Ovary (tissue), 3 donors: ENCODE data around the gene XIRP2.

Experiments used
- EP300 ChIP-seq: sonication (generic); formaldehyde crosslinking; IDR thresholded peaks from one replicate; pipeline ENCODE4 v1.6.1; 2017; ENCODE audit warnings: antibody characterized with exemption
- TF ChIP-seq, protein P1 (sequence below), 3 donors: fragments of 450-650 bp in 2 of 3; fragments of 200-600 bp in 1 of 3; IDR thresholded peaks; one replicate each; pipeline versions ENCODE4 v1.5.1 to v1.8.0; 2016 to 2022; ENCODE audit warnings: antibody characterized with exemption in 3 of 3, mild to moderate bottlenecking in 1 of 3
- donor health status: DM: no; HTN: no; CAD: no.

DNA sequence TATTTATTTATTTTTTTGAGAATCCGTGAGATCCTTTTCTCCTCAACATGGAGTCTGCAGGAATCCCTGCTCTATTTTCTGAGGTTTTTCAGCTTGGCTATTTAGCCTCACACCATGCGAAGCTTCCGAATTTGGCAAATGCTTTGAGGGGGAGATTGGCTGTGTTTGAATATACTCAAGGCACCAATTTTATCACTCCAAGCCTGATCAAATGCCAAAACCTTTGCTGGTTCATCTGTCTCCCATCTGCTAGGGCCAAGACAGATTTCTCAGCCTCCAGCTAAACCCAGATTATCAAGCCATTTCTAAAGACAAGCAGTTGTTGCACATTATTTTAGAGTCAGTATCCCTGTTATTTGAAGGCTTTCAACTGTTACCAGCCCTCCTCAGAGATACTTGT lies 295.7 kb downstream of the XIRP2 start:
- no peak for TF ChIP-seq EP300
- TF ChIP-seq, protein P1, sequence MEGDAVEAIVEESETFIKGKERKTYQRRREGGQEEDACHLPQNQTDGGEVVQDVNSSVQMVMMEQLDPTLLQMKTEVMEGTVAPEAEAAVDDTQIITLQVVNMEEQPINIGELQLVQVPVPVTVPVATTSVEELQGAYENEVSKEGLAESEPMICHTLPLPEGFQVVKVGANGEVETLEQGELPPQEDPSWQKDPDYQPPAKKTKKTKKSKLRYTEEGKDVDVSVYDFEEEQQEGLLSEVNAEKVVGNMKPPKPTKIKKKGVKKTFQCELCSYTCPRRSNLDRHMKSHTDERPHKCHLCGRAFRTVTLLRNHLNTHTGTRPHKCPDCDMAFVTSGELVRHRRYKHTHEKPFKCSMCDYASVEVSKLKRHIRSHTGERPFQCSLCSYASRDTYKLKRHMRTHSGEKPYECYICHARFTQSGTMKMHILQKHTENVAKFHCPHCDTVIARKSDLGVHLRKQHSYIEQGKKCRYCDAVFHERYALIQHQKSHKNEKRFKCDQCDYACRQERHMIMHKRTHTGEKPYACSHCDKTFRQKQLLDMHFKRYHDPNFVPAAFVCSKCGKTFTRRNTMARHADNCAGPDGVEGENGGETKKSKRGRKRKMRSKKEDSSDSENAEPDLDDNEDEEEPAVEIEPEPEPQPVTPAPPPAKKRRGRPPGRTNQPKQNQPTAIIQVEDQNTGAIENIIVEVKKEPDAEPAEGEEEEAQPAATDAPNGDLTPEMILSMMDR (IDR thresholded peaks at IDR 0.05), result no peak
